NK-92 (cell line): ENCODE results near the gene BMERB1.
"Not testable (repeated sequence)": the region's sequence is repeated elsewhere in the genome, so short reads cannot be mapped to it uniquely, and the experiment has no call there.

Experiments used
- DNase-seq: peaks from one replicate; lab custom pipeline; 2025; ENCODE audit not compliant: unreplicated experiment; lab: John Stamatoyannopoulos, UW

Gene BMERB1

GRCh38 chr16:15519790-15520189 is 85.4 kb downstream of the BMERB1 start:
- DNase-seq = no peak

DNA sequence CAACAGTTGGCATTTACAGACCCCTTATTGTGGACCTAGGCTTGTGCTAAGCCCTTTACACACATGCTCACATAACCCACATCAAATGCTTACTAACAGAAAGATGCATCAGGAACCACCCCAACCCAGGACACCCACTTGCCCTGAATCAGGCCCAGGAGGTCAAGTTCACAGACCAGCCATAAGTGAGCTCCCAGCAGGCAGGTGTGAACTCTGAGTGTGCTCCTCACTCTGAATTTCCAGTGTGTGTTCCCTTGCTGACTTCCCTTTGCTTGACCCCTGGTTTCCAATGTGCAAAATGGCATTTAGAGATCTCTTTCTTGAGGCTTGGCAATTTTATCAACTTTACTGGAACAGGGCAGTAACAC is 87.0 kb downstream of the BMERB1 start:
- DNase-seq = no peak

DNA sequence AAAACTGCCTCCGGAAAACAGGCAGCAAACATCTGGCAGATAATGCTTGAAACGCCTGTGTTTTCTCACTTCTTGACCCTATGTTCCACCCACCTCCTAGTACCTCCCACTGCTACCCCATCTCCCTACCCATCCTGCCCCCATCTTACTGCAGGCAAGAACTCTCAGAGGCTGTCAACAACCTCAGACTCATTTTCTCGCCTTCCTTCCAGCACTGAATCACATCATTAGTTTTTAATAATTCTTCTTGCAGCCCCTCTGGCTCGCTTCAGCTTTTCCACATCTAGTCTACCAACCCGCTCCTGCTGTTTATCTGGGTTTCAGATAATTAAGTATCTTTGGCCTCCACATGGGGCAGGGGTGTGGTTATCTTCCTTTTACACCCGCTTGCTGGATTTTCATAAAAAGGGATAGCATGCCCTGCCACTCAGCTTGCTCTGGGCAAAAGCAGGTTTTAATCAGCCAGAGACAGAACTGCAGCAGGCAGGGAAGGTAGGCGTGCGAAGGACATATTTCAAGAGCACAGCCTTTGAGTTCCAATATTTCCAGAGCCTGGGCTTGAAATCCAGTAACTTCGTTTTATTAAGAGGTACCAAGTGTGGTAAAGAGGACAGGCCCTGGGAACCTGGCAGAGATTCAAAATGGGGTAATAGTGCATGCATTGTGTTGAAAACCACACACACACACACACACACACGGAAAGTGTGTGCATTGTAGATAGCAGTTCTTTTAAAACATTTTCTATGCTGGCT is 87.5 kb downstream of the BMERB1 start:
- DNase-seq = no peak

GRCh38 chr16:15523092-15523541 is 88.7 kb downstream of the BMERB1 start:
- DNase-seq = no peak

GRCh38 chr16:15523939-15524338 is 89.6 kb downstream of the BMERB1 start:
- no peak for DNase-seq

DNA sequence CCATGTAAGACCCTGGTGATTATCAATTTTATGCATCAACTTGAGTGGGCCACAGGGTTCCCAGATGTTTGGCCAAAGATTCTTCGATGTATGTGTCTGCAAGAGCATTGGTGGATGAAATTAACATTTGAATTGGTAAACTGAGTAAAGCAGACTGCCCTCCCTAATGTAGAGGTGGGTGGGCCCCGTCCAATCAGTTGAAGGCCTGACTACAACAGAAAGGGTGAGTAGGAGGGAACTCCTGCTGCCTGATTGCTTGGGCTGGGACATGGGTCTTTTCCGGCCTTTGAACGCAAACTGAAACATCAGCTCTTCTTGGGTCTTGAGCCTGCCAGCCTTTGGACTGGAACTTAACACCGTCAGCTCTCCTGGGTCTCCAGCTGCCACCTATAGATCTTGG is 90.6 kb downstream of the BMERB1 start:
- DNase-seq = no peak

GRCh38 chr16:15526097-15526496 is 91.7 kb downstream of the BMERB1 start:
- no peak for DNase-seq

- no peak for DNase-seq
Observed at GRCh38 chr16:15526731-15527130, 92.3 kb downstream of the BMERB1 start.

- DNase-seq = no peak
Observed at GRCh38 chr16:15529673-15530072, 95.3 kb downstream of the BMERB1 start.

GRCh38 chr16:15530085-15530484 is 95.7 kb downstream of the BMERB1 start:
- DNase-seq = no peak

- no peak for DNase-seq
Observed at GRCh38 chr16:15532825-15533224, 98.4 kb downstream of the BMERB1 start.

DNA sequence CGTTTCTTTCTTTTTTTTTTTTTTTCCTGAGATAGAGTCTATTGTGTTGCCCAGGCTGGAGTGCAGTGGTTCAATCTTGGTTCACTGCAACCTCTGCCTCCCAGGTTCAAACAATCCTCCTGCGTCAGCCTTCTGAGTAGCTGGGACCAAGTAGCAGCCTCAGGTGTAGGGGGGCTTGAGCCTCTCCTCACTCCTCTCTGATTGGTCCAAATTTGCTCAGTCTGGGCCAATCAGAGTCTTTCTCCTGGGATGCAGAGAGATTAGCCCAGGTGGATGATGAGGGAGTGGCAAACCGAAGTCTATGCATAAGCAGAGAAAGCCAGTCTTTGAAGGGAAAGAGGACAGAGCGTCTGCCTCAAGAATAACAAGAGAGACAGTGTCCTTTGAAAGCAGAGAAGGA is 99.0 kb downstream of the BMERB1 start:
- DNase-seq = no peak

- no peak for DNase-seq
Observed at GRCh38 chr16:15535772-15536171, 101.4 kb downstream of the BMERB1 start.

GRCh38 chr16:15536843-15537242 is 102.5 kb downstream of the BMERB1 start:
- no peak for DNase-seq

DNA sequence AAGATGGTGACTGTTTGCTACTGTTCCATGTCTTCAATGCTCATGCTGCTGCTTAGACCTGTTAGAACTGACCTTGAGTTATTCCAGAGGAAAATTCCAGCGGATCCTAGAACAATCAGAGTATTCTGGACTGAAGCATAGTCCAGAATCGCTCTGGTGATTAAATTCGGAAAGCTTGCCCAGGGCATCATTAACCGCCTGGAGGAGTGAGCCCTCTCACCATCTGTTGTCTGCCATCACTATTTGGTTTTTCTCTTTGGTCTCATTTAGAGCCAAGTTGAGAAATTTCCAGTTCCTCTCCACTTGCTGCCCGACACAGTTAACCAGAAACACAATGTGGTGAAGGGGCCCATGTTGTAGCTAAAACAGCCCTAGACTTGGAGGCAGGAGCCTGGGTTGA is 104.1 kb downstream of the BMERB1 start:
- no peak for DNase-seq

DNA sequence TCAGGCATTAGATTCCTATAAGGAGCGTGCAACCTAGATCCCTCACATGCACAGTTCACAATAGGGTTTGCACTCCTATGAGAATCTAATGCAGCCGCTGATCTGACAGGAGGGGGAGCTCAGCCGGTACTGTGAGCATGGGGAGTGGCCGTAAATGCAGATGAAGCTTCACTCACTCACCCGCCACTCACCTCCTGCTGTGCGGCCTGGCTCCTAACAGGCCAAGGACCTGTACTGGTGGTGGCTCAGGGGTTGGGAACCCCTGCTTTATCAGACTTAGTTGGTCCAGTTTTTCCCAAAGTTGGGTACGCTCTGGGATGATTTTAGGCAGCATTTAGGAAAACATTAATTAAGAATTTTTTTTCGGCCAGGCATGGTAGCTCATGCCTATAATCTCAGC is 104.8 kb downstream of the BMERB1 start:
- DNase-seq = no peak

- no peak for DNase-seq
Observed at GRCh38 chr16:15542261-15542660, 107.9 kb downstream of the BMERB1 start.

DNA sequence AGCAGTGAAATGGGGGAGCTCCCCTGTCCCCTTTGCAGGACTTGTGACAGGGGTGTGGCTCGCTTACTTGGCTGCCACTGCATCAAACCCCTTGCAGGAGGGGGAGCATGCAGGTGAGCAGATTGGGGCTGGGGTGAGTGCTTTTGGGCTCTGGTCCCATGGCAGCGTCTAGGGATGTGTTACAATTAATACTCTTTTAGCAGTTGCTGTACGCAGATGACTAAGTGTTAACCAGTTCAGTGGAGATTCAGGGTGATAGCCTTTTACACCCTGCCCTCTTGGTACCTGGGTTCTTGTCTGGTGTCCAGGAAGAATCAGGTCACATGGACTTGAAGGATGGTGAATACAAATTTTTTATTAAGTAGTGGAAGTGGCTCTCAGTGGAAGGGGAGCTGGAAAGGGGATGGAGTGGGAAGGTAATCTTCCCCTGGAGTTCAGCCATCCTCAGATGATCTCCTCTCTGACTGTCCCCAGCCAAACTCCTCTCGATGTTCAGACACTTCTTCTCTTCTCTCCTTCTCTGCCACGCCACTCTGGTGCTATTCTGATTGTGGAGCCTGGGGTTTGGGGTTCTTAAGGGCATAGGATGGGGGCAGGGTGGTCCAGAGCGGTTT is 108.5 kb downstream of the BMERB1 start:
- no peak for DNase-seq

- no peak for DNase-seq
Observed at GRCh38 chr16:15544405-15544804, 110.0 kb downstream of the BMERB1 start.

GRCh38 chr16:15545544-15545943 is 111.2 kb downstream of the BMERB1 start:
- no peak for DNase-seq

DNA sequence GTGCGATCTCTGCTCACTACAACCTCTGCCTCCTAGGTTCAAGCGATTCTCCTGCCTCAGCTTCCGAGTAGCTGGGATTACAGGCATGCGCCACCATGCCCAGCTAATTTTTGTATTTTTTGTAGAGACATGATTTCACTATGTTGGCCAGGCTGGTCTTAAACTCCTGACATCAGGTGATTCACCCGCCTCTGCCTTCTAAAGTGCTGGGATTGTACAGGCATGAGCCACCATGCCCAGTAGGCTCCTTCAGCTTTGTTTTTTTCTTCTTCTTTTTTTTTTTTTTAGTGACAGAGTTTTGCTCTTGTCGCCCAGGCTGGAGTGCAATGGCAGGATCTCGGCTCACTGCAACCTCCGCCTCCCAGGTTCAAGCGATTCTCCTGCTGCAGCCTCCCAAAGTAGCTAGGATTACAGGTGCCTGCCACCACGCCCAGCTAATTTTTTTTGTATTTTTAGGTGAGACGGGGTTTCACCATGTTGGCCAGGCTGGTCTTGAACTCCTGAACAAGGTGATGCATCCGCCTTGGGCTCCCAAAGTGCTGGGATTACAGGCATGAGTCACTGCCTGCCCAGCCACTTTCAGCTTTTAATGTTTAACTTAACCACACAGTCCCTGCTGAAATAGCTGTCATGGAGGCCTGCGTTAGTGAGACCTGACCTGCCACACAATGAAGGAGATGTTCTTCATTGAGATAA is 112.8 kb downstream of the BMERB1 start:
- not testable (repeated sequence) for DNase-seq

- no peak for DNase-seq
Observed at GRCh38 chr16:15547768-15548096, 113.3 kb downstream of the BMERB1 start.
